MM.1S (cell line): ENCODE data around the gene TSHR.

Experiments used
- DNase-seq: peaks from one replicate; pipeline ENCODE4 v3.0.0-alpha.2; 2015
- H2AFZ ChIP-seq: fragments of 300-600 bp; sonication (generic); 2 replicates; pipeline ENCODE4 v1.6.0; 2016; ENCODE audit warnings: antibody characterized with exemption, low read length
- H3F3A ChIP-seq: fragments of 300-600 bp; sonication (generic); 2 replicates; pipeline ENCODE4 v1.6.1; 2016; ENCODE audit warnings: mild to moderate bottlenecking, antibody characterized with exemption, low read length, moderate library complexity, mixed read lengths; ENCODE audit not compliant: insufficient read depth
- H3K27ac ChIP-seq: fragments of 300-600 bp; sonication (generic); 2 replicates; pipeline ENCODE4 v1.5.1; 2016; ENCODE audit warnings: mild to moderate bottlenecking, low read length
- H3K27me3 ChIP-seq: fragments of 300-600 bp; sonication (generic); replicated peaks from 2 replicates; pipeline ENCODE4 v1.6.0; 2016; ENCODE audit warnings: low read length; ENCODE audit not compliant: insufficient read depth
- H3K36me3 ChIP-seq: fragments of 300-600 bp; sonication (generic); replicated peaks from 2 replicates; pipeline ENCODE4 v1.6.1; 2016; ENCODE audit warnings: mild to moderate bottlenecking, low read length, mixed read lengths; ENCODE audit not compliant: insufficient read depth
- H3K4me1 ChIP-seq: fragments of 300-600 bp; sonication (generic); 2 replicates; pipeline ENCODE4 v1.6.1; 2016; ENCODE audit warnings: low read length, mixed read lengths
- H3K4me2 ChIP-seq: fragments of 300-600 bp; sonication (generic); 2 replicates; pipeline ENCODE4 v1.6.0; 2016; ENCODE audit warnings: low read depth, low read length
- H3K4me3 ChIP-seq: fragments of 300-600 bp; sonication (generic); 2 replicates; pipeline ENCODE4 v1.5.1; 2016; ENCODE audit warnings: low read length, mixed read lengths
- H3K79me2 ChIP-seq: fragments of 300-600 bp; sonication (generic); 2 replicates; pipeline ENCODE4 v1.6.1; 2016; ENCODE audit warnings: mixed run types, low read length, mixed read lengths
- H3K9ac ChIP-seq: fragments of 300-600 bp; sonication (generic); 2 replicates; pipeline ENCODE4 v1.6.1; 2016; ENCODE audit warnings: low read length, mixed read lengths
- H3K9me2 ChIP-seq: fragments of 300-600 bp; sonication (generic); replicated peaks from 2 replicates; pipeline ENCODE4 v1.6.1; 2016; ENCODE audit warnings: mild to moderate bottlenecking, low read length, mixed read lengths; ENCODE audit not compliant: insufficient read depth
- H3K9me3 ChIP-seq: fragments of 300-600 bp; sonication (generic); replicated peaks from 2 replicates; pipeline ENCODE4 v1.6.1; 2016; ENCODE audit warnings: mild to moderate bottlenecking, low read length, mixed read lengths; ENCODE audit not compliant: insufficient read depth
- H4K20me1 ChIP-seq: fragments of 300-600 bp; sonication (generic); 2 replicates; pipeline ENCODE4 v1.6.1; 2016; ENCODE audit warnings: mild to moderate bottlenecking, low read length, moderate library complexity, mixed read lengths; ENCODE audit not compliant: insufficient read depth
- EZH2 ChIP-seq: fragments of 300-600 bp; sonication (generic); optimal IDR thresholded peaks from 2 replicates; pipeline ENCODE3; 2017; ENCODE audit warnings: low read depth, mild to moderate bottlenecking, antibody characterized with exemption, low read length, mixed read lengths
- EZH2phosphoT487 ChIP-seq: fragments of 300-600 bp; sonication (generic); IDR thresholded peaks from 2 replicates; pipeline ENCODE4 v1.6.1; 2018; ENCODE audit warnings: antibody characterized with exemption, low read length
- TF ChIP-seq, protein P1 (sequence below): fragments of 300-600 bp; sonication (generic); IDR thresholded peaks from 2 replicates; pipeline ENCODE4 v1.5.1; 2016; ENCODE audit warnings: antibody characterized with exemption, low read length, mixed read lengths

Gene TSHR

DNA sequence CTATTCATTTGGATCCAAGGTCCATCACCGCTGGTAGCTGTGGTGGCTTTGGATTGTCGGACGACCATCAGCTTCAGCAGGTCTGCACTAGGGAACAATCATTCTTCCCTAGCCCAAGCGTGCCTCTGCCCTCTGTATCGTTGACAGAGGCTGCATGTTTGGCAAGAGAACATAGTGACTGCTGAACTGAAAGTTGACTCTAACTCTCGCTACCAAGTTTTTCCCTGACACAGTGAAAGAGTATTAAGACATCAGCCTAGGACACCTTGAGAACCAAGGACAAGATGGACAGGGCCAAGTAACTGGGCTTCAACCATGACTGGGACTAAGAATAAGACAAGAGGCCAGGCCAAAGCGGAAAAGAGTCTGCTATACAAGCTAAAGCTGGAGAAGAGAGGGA is 26.3 kb downstream of the TSHR start:
- Histone ChIP-seq H3K79me2 (no peaks in the 10 kb centered on the region), H3F3A (no peaks in the 10 kb centered on the region)

DNA sequence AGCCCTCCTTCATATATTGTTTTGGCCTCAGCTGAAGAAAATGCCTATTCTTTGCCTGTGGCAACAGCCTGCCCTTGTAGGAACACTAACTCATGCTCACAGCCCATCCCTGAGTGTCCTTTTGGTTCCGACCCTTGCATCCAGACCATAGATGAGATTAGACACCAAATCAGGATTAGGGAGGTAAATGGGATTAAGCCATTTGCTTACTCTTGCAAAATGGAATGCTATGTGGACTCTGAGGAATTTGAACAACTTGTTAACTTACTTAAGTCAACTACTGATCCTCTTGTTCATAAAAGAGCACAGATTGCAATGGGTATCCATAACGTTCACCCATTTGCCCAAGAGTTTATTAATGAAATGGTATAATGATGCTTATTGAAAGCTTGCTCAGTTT is 27.3 kb downstream of the TSHR start:
- no peaks in the 10 kb centered on the region for H3K9me2 ChIP-seq
- no peak for DNase-seq
- H3K4me3 ChIP-seq: no peak overlapping the region
- no peak overlapping the region for H3K27ac ChIP-seq
- H3K9ac ChIP-seq: no peak overlapping the region
- H3K9me3 ChIP-seq: no peaks in the 10 kb centered on the region
- no peaks in the 10 kb centered on the region for H4K20me1 ChIP-seq
- no peaks in the 10 kb centered on the region for H3F3A ChIP-seq
- H3K27me3 ChIP-seq: no peaks in the 10 kb centered on the region
- H3K79me2 ChIP-seq: no peaks in the 10 kb centered on the region
- TF ChIP-seq EZH2 (no peak), EZH2phosphoT487 (no peak)
- TF ChIP-seq, protein P1, sequence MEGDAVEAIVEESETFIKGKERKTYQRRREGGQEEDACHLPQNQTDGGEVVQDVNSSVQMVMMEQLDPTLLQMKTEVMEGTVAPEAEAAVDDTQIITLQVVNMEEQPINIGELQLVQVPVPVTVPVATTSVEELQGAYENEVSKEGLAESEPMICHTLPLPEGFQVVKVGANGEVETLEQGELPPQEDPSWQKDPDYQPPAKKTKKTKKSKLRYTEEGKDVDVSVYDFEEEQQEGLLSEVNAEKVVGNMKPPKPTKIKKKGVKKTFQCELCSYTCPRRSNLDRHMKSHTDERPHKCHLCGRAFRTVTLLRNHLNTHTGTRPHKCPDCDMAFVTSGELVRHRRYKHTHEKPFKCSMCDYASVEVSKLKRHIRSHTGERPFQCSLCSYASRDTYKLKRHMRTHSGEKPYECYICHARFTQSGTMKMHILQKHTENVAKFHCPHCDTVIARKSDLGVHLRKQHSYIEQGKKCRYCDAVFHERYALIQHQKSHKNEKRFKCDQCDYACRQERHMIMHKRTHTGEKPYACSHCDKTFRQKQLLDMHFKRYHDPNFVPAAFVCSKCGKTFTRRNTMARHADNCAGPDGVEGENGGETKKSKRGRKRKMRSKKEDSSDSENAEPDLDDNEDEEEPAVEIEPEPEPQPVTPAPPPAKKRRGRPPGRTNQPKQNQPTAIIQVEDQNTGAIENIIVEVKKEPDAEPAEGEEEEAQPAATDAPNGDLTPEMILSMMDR: no peak
- H3K36me3 ChIP-seq: no peaks in the 10 kb centered on the region
- H3K4me1 ChIP-seq: peaks cover 10% of the 10 kb centered on the region; the same call in 1 of the 2 replicates
- H3K4me2 ChIP-seq: no peak overlapping the region
- H2AFZ ChIP-seq: no peak overlapping the region

More for the DNA sequence above, 26.3 kb downstream of the TSHR start:
- no peak overlapping the region for H3K4me3 ChIP-seq
- no peaks in the 10 kb centered on the region for H3K27me3 ChIP-seq
- DNase-seq: no peak
- H3K4me2 ChIP-seq: no peak overlapping the region
- no peak overlapping the region for H3K27ac ChIP-seq
- H3K9me2 ChIP-seq: no peaks in the 10 kb centered on the region
- H3K9me3 ChIP-seq: no peaks in the 10 kb centered on the region
- TF ChIP-seq, protein P1: no peak
- TF ChIP-seq EZH2phosphoT487 (no peak), EZH2 (no peak)
- H2AFZ ChIP-seq: no peak overlapping the region
- no peaks in the 10 kb centered on the region for H3K36me3 ChIP-seq
- H4K20me1 ChIP-seq: no peaks in the 10 kb centered on the region
- no peak overlapping the region for H3K9ac ChIP-seq
- H3K4me1 ChIP-seq: peaks cover 10% of the 10 kb centered on the region; the same call in 1 of the 2 replicates

DNA sequence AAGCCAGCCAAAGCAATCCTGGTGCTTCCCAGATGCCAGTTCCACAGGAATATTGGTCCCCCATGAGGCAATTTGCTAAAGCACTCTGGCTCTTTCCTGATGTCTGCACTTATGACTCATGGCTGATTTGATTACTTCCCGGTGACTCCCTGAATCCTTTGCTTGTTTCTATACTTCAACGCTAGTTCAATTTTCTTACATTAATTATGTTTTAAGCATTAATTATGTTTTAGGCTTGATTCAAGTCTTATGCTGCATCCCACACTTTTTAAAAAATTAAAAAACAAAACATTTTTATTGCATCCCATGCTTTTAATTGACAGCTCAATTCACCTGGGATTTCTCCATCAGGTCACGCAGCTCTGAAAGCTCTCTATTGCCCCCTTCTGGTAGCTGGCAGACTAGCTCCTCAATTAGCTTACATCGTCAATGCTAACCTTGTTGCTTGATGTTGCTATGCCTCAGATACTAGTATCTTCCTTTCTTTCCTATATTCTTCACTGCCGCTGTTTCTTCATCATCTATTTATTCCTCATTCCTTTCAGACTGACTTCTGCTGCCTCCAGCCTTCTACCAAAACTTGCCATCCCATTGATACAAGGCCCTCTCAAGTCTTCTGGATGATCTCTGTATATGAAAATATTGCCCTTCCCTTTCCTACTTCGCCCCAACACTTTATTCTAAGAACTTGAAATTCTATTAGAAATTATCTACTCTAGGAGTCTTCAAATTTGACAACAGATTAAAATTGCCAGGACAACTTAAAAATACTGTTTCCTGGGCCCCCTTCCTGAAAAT is 32.0 kb downstream of the TSHR start:
- Histone ChIP-seq H3K27ac (no peak overlapping the region), H3F3A (no peaks in the 10 kb centered on the region; the same call in 1 of the 2 replicates), H3K4me2 (no peak overlapping the region), H3K79me2 (no peaks in the 10 kb centered on the region), H3K36me3 (no peaks in the 10 kb centered on the region), H3K9ac (no peak overlapping the region), H3K27me3 (no peaks in the 10 kb centered on the region), H3K9me3 (no peaks in the 10 kb centered on the region), H4K20me1 (no peaks in the 10 kb centered on the region), H3K9me2 (no peaks in the 10 kb centered on the region), H3K4me1 (peaks cover 8% of the 10 kb centered on the region; the same call in 1 of the 2 replicates), H2AFZ (no peak overlapping the region), H3K4me3 (no peak overlapping the region)
- TF ChIP-seq, protein P1: peak; percentile 72
- no peak for TF ChIP-seq EZH2
- DNase-seq: peak; percentile 52
